ENCODE measurements around the gene CCDC88C. TPM values are rescaled to one million over a fixed set of nuclear protein-coding genes. Genes with fewer than 3 reads are reported as not detected.

CCDC88C gene
- total RNA-seq, 2 experiments from 2014 or later = 60.7 to 66.0 TPM

DNA sequence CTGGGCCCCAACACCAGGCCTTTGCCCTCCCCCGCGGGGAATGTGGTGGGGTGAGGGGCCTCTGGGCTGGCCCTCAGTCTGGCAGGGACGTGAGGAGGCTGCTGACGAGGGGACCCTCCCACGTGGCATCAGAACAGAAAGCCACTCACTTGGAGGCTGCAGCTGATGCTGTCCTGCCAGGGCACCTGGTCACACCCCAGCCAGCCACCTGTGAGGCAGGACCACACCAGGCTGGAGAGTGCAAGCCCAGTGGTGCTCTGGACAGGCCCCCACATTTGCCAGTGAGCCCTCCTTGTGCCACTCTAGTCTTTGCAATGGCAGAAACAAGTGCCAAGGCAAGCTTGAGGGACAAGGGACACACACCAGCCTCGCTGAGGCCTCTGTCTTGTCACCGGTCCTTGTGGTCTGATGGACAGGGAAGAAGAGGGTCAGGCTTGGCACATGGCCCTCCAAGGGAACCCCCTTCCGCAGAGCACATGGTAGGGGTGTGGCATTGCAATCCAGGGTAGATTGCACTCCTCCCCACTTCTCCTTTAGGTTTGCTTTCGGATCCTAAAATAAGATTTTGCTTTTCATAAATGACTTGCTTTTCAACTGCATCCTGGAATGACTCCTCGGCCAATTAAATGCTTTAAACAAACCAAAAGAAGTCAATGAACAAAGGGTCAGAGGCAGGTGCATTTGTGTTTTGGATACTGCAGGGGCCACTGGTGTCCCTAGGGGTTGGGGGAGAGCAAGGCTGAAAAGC is 53.7 kb downstream of the CCDC88C start:
- POLR2A ChIA-PET = interaction anchor here (0.7 kb wide), 1 partner anchor 13 kb away, joined by 4 read pairs; no protein-coding TSS in a partner anchor
- CTCF ChIA-PET = interaction anchor here (2.3 kb wide), 1 partner anchor 41 kb away, joined by 10 read pairs; no protein-coding TSS in a partner anchor

DNA sequence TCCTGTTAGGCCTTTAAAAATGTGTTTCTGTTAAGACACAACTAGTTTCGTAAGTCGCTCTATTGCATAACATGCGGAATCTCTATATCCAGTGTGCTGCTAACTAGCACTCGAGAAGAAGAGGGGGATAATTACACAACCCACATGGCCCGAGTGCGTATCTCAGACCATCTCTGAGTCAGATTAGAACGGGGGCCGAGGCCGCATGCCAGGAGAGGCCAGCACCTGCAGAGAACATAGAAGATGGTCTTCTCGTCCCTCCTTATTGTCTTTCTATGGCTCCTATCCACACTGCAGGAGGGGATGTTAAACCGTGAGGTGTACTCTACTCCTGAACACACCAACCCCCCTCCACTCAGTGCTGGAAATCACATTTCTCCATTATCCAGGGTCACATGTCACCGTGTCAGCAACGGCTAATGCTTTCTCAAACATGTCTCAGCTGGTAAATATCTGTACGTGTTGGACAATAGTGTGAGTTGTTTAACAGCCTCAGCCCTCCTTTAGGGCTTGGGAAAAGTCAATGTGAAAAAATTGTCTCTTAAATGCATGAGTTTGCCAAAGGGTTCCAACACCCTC is 56.3 kb downstream of the CCDC88C start:
- POLR2A ChIA-PET = no interaction called here
- CTCF ChIA-PET = interaction anchor here (0.6 to 9.2 kb wide), 5 partner anchors 11 to 57 kb away, joined by 3 to 101 read pairs (median 6); no protein-coding TSS in a partner anchor

DNA sequence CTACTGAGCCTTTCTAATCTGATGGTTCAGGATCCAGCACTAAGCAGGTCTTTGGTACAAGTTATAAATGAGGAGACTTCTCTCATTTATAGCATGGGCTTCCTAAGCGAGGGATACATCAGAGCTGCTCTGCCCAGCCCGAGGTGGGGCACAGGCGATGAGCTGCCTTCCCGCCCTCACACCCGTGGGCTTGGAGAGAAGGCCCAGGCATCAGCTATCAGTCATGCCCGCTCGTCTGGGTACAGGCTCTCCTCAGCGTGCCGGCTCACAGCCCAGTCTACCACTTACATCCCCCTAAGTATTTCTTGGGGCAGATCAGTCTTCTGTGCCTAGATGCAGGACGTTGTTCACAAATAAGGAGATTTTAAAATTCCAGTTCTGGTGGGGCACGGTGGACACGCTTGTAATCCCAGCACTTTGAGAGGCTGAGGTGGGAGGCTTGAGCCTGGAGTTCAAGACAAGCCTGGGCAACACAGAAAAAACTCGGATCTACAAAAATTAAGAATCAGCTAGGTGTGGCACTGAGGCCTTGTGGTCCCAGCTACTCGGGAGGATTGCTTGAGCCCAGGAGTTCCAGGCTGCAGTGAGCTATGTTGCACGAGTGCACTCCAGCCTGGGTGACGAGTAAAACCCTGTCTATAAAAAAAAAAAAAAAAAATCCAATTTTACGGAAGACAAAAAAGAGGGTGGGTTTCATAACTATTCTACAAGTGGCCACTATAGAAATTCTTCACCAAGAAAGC is 57.0 kb downstream of the CCDC88C start:
- ChIA-PET POLR2A (no interaction called here), CTCF (interaction anchor here (0.6 to 9.2 kb wide), 7 partner anchors 10 to 58 kb away, joined by 3 to 101 read pairs (median 5); no protein-coding TSS in a partner anchor)

DNA sequence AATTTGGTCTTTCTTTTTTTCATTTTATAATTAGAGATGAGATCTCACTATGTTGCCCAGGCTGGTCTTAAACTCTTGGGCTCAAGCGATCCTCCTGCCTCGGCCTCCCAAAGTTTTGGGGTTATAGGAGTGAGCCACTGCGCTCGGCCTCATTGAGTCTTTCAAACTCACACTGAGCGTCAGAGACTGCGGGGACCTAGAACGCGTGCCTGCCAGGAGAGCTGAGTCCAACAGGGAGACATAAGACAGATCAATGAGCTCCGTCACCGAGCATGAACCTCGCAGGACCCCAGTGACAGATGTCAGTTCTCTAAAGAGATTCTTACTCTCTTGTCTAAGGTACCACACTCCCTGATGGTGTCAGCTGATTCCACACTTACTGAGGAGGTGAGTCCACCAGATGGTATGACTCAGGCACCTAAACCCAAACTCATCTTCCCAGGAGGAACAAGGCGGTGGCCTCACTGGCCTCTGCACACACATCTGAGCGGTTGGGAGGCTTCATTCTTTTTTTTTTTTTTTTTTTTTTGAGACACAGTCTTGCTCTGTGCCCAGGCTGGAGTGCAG is 58.9 kb downstream of the CCDC88C start:
- POLR2A ChIA-PET = no interaction called here
- CTCF ChIA-PET = interaction anchor here (0.7 to 9.2 kb wide), 2 partner anchors 15 to 49 kb away, joined by 4 to 101 read pairs; no protein-coding TSS in a partner anchor

DNA sequence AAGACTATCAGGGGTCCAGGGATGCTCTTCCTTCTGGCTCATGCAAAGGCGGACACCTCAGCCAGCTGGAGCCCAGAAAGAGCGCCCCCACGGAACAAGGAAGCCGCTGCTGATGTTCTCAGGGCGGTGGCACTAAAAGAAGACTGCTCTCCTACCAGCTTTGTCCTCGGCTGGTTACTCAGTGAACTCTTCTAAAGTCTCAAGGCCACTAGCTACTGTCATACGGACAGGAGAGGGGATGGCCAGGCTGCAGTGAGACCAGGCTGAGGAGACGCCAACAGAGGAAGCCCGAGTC is 59.6 kb downstream of the CCDC88C start:
- ChIA-PET POLR2A (no interaction called here), CTCF (interaction anchor here (0.9 to 9.2 kb wide), 2 partner anchors 16 to 57 kb away, joined by 3 to 101 read pairs; no protein-coding TSS in a partner anchor)

DNA sequence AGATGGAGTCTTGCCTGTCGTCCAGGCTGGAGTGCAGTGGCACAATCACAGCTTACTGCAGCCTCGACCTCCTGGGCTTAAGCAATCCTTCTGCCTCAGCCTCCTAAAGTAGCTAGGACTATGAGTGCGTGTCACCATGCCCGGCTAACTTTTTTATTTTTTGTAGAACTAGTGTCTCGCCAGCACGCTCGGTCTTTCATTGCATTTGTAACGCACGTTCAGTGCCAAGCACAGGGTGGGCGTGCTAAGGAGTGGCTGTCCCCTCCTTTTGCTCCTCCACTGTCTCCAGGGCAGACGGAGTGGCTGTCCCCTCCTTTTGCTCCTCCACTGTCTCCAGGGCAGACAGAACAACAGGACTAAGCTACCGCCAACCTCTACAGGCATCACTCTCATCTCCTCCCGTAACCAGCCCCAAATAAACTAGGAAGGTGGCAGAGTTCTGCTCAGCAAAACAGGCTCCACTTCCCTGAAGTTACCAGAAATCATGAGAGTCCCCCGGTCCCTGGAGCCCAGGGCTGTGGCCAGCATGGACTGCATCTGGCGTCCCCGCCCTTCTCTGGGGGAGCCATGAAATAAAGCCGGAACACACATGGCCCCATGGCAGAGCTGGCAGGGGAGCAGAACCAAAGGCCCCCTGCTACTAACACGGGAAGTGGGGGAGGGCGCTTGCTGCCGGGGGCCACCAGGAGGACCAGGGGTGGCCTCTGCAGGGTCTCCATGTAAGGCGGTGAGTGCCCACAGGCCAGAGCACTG is 60.2 kb downstream of the CCDC88C start:
- POLR2A ChIA-PET = interaction anchor here (1.3 kb wide), 1 partner anchor 61 kb away, joined by 4 read pairs; the partner anchor contains the start of gene CCDC88C

DNA sequence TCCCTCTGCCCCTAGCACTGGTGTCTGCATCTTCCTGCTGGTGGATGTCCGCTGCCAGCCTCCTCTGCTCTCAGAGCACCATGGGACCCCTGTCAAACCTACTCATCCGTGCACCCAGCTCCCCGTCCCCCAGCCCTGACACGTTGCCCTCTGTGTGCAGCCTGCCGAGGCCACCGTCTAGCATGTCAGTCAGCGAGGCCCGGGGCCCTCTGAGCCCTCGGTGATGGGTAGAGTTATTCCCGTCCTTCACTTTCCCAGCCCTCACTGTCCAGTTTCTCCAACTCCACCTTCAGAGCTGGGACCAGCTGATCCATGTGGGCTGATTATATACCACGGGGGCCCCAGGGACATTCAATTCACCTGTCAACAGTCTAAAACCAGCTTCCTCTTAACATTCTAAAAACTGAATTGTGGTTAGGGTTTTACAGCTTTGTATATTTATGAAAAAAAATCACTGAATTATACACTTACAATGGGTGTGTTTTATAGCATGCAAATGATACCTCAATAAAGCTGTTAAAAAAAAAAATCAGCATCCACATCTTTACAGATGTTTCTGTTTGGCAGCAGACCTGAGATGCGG is 61.3 kb downstream of the CCDC88C start:
- ChIA-PET CTCF (interaction anchor here (0.7 to 9.2 kb wide), 8 partner anchors 10 to 71 kb away, joined by 3 to 101 read pairs (median 6); partner anchors contain the start of gene CCDC88C), POLR2A (interaction anchor here (1.3 to 3.2 kb wide), 3 partner anchors 19 to 62 kb away, joined by 3 to 12 read pairs (median 4); partner anchors contain the start of gene CCDC88C)

More for the DNA sequence above, 60.2 kb downstream of the CCDC88C start:
- CTCF ChIA-PET = interaction anchor here (0.9 to 9.2 kb wide), 3 partner anchors 17 to 61 kb away, joined by 3 to 101 read pairs (median 28); partner anchors contain the start of gene CCDC88C

DNA sequence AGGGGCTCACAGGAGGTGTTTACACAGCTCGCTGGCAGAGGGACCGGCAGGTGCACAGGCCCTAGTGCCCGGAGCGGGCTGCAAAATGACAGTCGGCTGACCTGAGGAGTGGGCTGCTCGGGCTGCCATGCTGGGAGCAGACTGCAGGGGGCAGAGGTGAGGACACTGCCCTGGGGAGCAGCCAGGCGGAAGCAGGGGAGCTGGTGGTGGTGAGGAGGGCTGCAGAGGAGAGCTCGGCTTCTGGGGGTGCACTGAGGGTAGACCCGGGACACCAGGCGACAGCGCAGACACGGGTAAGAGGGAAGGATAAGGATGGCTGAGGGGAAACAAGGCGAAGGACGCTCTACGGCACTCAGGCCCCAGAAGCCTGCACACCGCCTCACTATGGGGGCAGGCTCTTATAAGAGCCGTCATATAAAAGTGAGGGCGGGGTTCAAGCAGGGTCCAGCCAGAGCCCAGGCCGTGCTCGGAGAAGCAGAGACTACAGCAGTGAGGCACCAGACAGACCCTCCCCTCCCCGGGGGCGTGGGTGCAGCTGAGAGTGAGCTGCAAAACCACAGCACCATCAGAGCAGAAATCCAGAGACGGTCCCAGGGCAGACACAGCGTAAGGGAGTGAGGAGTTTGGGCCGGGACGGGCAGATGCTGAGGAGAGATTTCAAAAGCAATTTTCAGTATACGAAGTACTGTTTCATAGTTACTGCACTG is 62.5 kb downstream of the CCDC88C start:
- ChIA-PET CTCF (interaction anchor here (0.8 to 9.2 kb wide), 14 partner anchors 11 to 72 kb away, joined by 3 to 101 read pairs (median 6); partner anchors contain the start of gene CCDC88C), POLR2A (interaction anchor here (1.0 to 3.2 kb wide), 5 partner anchors 20 to 61 kb away, joined by 3 to 12 read pairs (median 3); no protein-coding TSS in a partner anchor)

DNA sequence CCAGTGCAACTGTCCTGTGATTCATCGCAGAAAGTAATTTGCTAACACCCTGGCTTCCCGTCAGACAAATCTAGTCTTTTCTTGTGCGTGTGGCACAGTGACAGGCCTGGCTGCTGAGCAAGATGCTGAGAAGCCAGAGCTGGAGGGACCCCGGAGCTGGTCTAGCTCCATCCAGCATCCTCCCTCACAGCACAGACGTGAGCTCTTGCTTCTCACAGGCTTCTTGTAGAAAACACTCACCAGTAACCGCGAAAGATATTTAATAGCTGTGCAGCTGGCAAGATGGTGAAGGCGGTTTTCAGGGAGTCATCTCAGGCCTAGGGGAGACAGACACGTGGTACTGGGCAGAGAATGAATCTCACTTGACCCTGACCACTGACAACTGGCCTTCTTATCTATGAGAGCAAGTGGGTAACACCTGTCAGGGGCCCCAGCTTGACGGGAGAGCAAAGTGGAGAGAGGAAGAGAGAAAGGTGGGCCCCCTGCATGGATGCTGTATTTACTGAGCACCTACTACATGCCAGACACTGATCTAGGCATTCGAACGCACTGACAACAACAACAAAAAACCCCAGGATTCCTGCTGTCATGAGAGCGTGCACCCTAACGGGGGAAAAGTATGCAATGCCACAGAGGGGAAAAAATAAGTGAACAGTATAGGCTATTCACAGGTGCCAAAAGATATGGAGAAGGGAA is 63.3 kb downstream of the CCDC88C start:
- CTCF ChIA-PET = interaction anchor here (0.6 to 9.2 kb wide), 11 partner anchors 20 to 1300 kb away, joined by 3 to 101 read pairs (median 7); partner anchors contain the start of gene CCDC88C
- POLR2A ChIA-PET = interaction anchor here (1.0 to 3.2 kb wide), 4 partner anchors 21 to 61 kb away, joined by 3 to 12 read pairs (median 4); no protein-coding TSS in a partner anchor

DNA sequence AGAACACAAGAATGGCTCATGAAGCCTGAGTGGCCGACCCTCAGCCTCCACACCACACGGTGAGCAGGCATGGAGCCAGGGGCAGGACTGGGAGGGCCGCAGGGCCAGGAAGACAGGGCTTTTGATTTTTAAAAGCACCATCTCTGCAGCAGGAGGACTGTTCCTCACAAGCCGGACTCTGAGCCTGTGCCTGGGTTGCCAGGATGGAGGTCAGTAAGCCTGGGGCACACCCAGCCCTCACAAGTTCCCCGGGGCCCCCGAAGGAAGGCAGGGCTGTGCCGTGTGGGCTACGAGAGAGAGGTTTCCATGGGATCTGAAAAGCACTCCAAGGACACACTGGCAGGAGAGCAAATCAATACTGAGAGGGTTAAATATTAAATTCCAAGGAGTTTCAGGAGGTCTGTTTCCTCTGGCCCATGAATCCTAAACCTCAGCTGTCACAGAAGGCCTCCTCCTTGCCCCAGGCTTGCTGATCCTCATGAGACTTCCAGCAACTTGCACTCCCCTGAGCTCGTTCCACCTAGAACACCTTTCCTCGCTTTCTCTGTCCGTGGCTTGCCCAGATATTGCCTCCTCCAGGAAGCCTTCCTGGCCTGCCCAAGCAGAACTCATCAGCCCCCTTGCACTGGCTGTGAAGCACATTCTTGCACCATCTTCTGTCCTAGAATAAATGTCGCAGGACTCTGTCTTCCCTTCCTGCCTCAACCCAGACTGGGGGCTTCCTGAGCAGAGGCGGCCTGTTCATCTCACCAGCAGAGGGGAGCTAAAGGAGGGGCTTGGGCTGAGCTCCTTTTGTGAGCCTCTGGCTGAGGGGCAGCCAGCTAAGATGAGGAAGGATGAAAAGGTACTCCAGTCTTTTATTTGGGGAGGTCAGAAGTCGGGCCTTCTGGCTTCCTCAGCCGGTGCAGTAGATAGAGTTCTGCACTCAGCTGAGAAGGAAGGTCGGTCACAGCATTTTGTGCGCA is 64.6 kb downstream of the CCDC88C start:
- ChIA-PET POLR2A (interaction anchor here (0.5 to 3.2 kb wide), 2 partner anchors 22 to 37 kb away, joined by 3 to 12 read pairs; no protein-coding TSS in a partner anchor), CTCF (interaction anchor here (0.8 to 9.2 kb wide), 4 partner anchors 9 to 66 kb away, joined by 4 to 101 read pairs (median 18); partner anchors contain the start of gene CCDC88C)

DNA sequence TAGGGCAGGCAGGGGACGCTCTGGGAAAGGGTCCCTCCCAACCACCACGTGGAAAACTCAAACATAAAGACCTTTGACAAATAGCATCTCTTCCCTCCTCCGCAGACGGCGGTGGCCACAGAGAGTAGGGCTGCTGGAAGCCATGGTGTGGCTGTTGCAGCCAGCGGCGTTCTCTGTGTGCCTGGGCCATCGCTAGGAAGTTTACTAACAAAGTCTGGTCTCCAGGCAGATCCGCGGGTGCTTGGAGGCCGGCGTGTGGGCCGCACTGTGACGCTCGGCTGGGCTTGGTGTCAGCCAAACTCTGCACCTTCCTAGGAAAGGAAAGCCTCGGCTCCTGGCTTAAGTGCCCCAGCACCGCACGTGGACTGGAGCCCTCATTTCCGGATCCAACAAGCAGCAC is 65.6 kb downstream of the CCDC88C start:
- POLR2A ChIA-PET = interaction anchor here (0.7 to 3.6 kb wide), 2 partner anchors 65 to 76 kb away, joined by 5 to 45 read pairs; partner anchors contain the start of gene CCDC88C

DNA sequence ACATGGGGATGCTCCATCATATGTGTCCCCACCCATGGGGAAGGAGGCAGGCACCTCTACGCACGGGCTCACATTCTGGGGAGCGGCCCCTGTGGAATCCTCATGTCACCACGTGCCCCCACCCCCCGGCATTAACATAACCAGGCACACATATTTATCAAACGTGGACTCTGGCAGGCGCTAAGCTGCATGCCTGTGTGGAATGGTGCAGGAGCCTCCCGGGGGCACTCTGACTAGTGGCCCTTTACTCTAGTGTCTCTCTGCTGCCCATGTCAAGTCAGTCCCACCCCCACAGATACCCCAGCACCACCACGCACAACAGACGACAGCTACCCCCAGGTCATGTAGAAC is 66.1 kb downstream of the CCDC88C start:
- ChIA-PET POLR2A (interaction anchor here (0.5 to 3.6 kb wide), 6 partner anchors 22 to 556 kb away, joined by 3 to 45 read pairs (median 7); partner anchors contain the start of gene CCDC88C), CTCF (interaction anchor here (0.6 to 4.0 kb wide), 11 partner anchors 14 to 1053 kb away, joined by 3 to 51 read pairs (median 7); partner anchors contain the start of gene CCDC88C)

More for the DNA sequence above, 65.6 kb downstream of the CCDC88C start:
- CTCF ChIA-PET = interaction anchor here (0.6 to 4.0 kb wide), 2 partner anchors 22 to 48 kb away, joined by 3 to 51 read pairs; no protein-coding TSS in a partner anchor

DNA sequence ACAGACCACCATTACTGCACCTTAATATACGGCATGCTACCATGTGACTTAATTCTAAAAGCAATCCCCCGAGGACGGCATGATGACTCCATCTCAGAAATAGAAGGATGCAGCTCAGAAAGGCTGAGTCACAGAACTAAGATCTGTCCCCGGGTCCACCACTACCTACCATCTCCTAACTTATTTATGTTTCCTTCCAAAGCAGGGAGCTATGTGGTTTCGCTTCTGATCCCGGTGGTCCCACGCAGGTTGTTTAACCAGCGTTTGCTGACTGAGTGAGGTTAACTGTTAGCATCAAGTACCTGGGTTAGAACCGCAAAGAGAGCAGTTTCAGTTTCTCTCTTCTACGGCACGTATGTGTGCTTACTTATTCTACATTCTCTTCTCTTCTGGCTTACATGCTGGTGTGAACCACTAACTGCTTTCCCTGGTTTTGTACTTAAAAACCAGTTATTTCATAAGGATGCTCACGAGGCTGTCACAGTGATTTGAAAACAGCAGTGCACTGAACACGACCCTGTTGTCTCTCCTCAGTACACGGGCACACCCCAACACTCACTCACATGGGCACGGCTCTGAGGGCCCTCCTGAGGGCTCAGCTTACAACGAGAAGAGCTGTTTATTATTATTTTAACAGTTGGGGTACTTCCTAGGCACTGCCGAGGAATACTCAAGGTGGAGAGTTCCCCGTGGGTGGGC is 66.7 kb downstream of the CCDC88C start:
- CTCF ChIA-PET = interaction anchor here (0.6 to 4.0 kb wide), 14 partner anchors 10 to 1053 kb away, joined by 3 to 51 read pairs (median 6); partner anchors contain the start of gene CCDC88C
- POLR2A ChIA-PET = interaction anchor here (0.5 to 3.6 kb wide), 8 partner anchors 13 to 557 kb away, joined by 3 to 45 read pairs (median 6); partner anchors contain the start of gene CCDC88C

DNA sequence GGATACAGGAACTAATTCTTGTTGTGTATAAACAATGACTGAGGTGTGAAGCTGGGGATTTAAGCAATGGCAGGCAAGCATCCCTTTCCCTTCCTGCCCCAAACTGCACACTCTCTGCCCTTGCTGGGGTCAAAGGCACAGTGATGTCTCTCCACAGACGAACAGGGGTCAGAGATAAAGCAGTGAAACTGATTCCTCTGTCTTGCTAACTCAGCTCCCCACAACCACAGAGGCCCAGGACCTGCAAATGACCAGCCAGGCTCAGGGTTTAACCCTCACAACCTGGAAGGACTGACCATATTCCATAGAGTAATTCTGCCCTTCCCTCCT is 67.2 kb downstream of the CCDC88C start:
- POLR2A ChIA-PET = interaction anchor here (1.1 to 3.6 kb wide), 7 partner anchors 14 to 66 kb away, joined by 3 to 45 read pairs (median 7); partner anchors contain the start of gene CCDC88C
- CTCF ChIA-PET = interaction anchor here (0.6 to 4.0 kb wide), 13 partner anchors 10 to 156 kb away, joined by 3 to 51 read pairs (median 6); partner anchors contain the start of gene CCDC88C
